Keratinocyte (primary cell): Measurements from ENCODE around the gene DHX15. TPM values are rescaled to one million over a fixed set of nuclear protein-coding genes. Genes with fewer than 3 reads are reported as not detected.

ENCODE experiments used
- DNase-seq: peaks from one replicate; pipeline ENCODE4 v3.0.0-alpha.2; 2011; ENCODE audit warnings: low read depth, missing footprints, low spot score
- FAIRE-seq: peaks from 2 replicates; lab custom pipeline; 2011; peaks lifted over from hg19 to GRCh38; lab: Jason Lieb, UNC
- H2AFZ ChIP-seq: 2 replicates; pipeline ENCODE4 v1.6.0; 2012; ENCODE audit warnings: low read length, control low read depth, inconsistent platforms; ENCODE audit not compliant: control insufficient read depth
- H3K27ac ChIP-seq: 2 replicates; pipeline ENCODE4 v1.5.1; 2011; ENCODE audit warnings: low read length; ENCODE audit not compliant: control insufficient read depth, insufficient read depth
- H3K27me3 ChIP-seq: 3 replicates; pipeline ENCODE4 v1.6.0; 2011; ENCODE audit warnings: low read length; ENCODE audit not compliant: control insufficient read depth, insufficient read depth; ENCODE audit errors: extremely low read depth
- H3K36me3 ChIP-seq, 2 experiments: 2 replicates in 1 of 2; 3 replicates in 1 of 2; pipeline ENCODE4 v1.5.1; 2011; ENCODE audit warnings: low read length in 2 of 2, mild to moderate bottlenecking in 1 of 2; ENCODE audit not compliant: control insufficient read depth in 2 of 2, insufficient read depth in 2 of 2; ENCODE audit errors: extremely low read depth in 1 of 2
- H3K4me1 ChIP-seq: 3 replicates; pipeline ENCODE4 v1.5.1; 2011; ENCODE audit warnings: low read length; ENCODE audit not compliant: control insufficient read depth, insufficient read depth; ENCODE audit errors: extremely low read depth
- H3K4me2 ChIP-seq: 3 replicates; pipeline ENCODE4 v1.6.0; 2011; ENCODE audit warnings: low read depth, low read length; ENCODE audit not compliant: control insufficient read depth, insufficient read depth; ENCODE audit errors: extremely low read depth
- H3K4me3 ChIP-seq, 3 experiments: fragments of 200-600 bp in 1 of 3; sonication (generic) in 1 of 3; 2 replicates in 2 of 3; 3 replicates in 1 of 3; pipeline ENCODE4 v1.5.1; 2011 to 2016; ENCODE audit warnings: low read length in 3 of 3, mild to moderate bottlenecking in 3 of 3, control low read depth in 2 of 3, inconsistent platforms in 1 of 3, low read depth in 1 of 3, mixed read lengths in 1 of 3, mixed run types in 1 of 3, moderate library complexity in 1 of 3; ENCODE audit not compliant: control insufficient read depth in 2 of 3, insufficient read depth in 2 of 3; ENCODE audit errors: extremely low read depth in 1 of 3
- H3K79me2 ChIP-seq: 2 replicates; pipeline ENCODE4 v1.6.0; 2012; ENCODE audit warnings: low read length; ENCODE audit not compliant: control insufficient read depth, insufficient read depth
- H3K9ac ChIP-seq: 3 replicates; pipeline ENCODE4 v1.6.0; 2011; ENCODE audit warnings: low read length; ENCODE audit not compliant: control insufficient read depth, insufficient read depth; ENCODE audit errors: extremely low read depth
- H3K9me1 ChIP-seq: 3 replicates; pipeline ENCODE4 v1.6.0; 2011; ENCODE audit warnings: low read length; ENCODE audit not compliant: control insufficient read depth, insufficient read depth; ENCODE audit errors: extremely low read depth
- H3K9me3 ChIP-seq: 2 replicates; pipeline ENCODE4 v1.5.1; 2012; ENCODE audit warnings: low read depth, low read length; ENCODE audit not compliant: control insufficient read depth
- H4K20me1 ChIP-seq: 3 replicates; pipeline ENCODE4 v1.6.0; 2011; ENCODE audit warnings: low read length; ENCODE audit not compliant: control insufficient read depth, insufficient read depth; ENCODE audit errors: extremely low read depth
- EZH2 ChIP-seq: IDR thresholded peaks from one replicate; pipeline ENCODE4 v1.6.1; 2012; ENCODE audit warnings: inconsistent platforms, mild to moderate bottlenecking, low read length, moderate library complexity
- dilution Hi-C: fragments of 300-500 bp; cut with MboI; formaldehyde crosslinking; loops from one replicate; pipeline ENCODE4 v1.7.0; 2020; ENCODE audit warnings: low sequenced_read_pairs; ENCODE audit not compliant: extremely low pct_ligation_motif_present
- polyA plus RNA-seq, 5 experiments: library from polyadenylated mRNA; depleted of rRNA in 3 of 5; stranded (reverse) in 3 of 5; stranded (forward) in 1 of 5; unstranded in 1 of 5; fragments of >200 nt; gene quantifications; 1 replicate in 1 of 5; 2 replicates in 3 of 5; 3 replicates in 1 of 5; pipeline versions ENCODE4 v1.2.1 to v1.2.3, GENCODE V29; 2011 to 2012; ENCODE audit warnings: missing spikeins in 2 of 5, low read depth in 1 of 5, low replicate concordance in 1 of 5
- TF ChIP-seq, protein P1 (sequence below), 3 experiments: IDR thresholded peaks in 1 of 3; conservative IDR thresholded peaks in 1 of 3; optimal IDR thresholded peaks in 1 of 3; 2 replicates in 2 of 3; 3 replicates in 1 of 3; pipeline versions ENCODE3 to v1.5.1; 2011; ENCODE audit warnings: low read length in 3 of 3, mild to moderate bottlenecking in 3 of 3, moderate library complexity in 2 of 3, control low read depth in 1 of 3, inconsistent platforms in 1 of 3; ENCODE audit not compliant: insufficient read depth in 2 of 3; ENCODE audit errors: extremely low read depth in 1 of 3

The DHX15 gene
- polyA plus RNA-seq, 1 donor (not counting 4 experiments of a cell fraction or from before 2014, with no cell fraction given) = 206 TPM

DNA sequence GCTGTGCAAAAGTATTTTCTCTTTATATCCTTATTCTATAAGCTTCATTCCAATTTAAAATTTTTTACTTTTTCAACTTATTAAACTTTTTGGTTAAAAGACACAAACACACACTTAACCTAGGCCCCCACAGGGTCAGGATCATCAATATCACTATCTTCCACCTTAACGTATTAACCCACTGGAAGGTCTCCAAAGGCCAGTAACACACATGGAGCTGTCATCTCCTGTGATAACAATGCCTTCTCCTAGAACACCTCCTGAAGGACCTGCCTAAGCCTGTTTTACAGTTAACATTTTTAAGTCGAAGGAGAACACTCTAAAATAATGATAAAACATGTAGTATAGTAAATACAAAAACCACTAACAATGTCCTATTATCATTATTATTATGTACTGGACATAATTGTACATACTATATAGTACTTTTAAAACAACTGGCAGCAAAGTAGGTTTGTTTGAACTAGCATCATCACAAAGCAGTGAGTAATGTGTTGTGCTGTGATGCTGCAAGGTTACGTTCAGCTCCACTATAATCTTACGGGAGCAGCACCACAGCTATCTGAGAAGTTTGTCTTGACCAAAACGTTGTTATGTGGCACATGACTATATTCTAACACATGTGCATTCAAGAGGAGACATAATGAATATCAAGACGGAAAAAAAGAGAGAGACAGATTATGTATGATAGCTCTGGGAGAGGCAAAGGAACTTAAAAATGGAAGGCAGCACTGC lies 33.7 kb downstream of the DHX15 start:
- dilution Hi-C loops = no loop called here
- no peak for FAIRE-seq

DNA sequence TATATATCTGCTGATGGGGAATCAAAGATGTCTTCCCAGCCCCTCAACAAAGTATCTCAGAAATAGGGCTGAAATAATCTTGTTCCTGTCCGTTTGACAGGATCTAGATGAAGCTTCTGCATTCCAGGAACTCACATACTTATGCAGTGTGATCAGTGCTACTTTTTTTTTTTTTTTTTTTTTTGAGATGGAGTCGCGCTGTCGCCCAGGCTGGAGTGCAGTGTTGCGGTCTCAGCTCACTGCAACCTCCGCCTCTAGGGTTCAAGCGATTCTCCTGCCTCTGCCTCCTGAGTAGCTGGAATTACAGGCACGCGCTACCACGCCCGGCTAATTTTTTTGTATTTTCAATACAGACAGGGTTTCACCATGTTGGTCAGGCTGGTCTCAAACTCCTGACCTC lies 36.4 kb downstream of the DHX15 start:
- dilution Hi-C loops = no loop called here
- H4K20me1 ChIP-seq = peaks cover 39% of the 10 kb centered on the region

More for the DNA sequence above, 33.7 kb downstream of the DHX15 start:
- H3K27ac ChIP-seq = no peak overlapping the region
- no peak overlapping the region for H2AFZ ChIP-seq
- H3K9me1 ChIP-seq = no peaks in the 10 kb centered on the region
- peaks cover 9 to 17% of the 10 kb centered on the region in 2 experiments for H3K36me3 ChIP-seq
- no peak for TF ChIP-seq EZH2
- TF ChIP-seq, protein P1, sequence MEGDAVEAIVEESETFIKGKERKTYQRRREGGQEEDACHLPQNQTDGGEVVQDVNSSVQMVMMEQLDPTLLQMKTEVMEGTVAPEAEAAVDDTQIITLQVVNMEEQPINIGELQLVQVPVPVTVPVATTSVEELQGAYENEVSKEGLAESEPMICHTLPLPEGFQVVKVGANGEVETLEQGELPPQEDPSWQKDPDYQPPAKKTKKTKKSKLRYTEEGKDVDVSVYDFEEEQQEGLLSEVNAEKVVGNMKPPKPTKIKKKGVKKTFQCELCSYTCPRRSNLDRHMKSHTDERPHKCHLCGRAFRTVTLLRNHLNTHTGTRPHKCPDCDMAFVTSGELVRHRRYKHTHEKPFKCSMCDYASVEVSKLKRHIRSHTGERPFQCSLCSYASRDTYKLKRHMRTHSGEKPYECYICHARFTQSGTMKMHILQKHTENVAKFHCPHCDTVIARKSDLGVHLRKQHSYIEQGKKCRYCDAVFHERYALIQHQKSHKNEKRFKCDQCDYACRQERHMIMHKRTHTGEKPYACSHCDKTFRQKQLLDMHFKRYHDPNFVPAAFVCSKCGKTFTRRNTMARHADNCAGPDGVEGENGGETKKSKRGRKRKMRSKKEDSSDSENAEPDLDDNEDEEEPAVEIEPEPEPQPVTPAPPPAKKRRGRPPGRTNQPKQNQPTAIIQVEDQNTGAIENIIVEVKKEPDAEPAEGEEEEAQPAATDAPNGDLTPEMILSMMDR (optimal IDR thresholded peaks at IDR 0.05 in 1 of 3, IDR thresholded peaks at IDR 0.05 in 1 of 3, conservative IDR thresholded peaks at IDR 0.05 in 1 of 3; ENCODE audit: extremely low read depth in 1 of 3, insufficient read depth in 2 of 3, low read length in 3 of 3) = no peak
- H3K4me1 ChIP-seq = no peaks in the 10 kb centered on the region
- H3K9ac ChIP-seq = no peak overlapping the region
- H3K27me3 ChIP-seq = no peaks in the 10 kb centered on the region
- no peaks in the 10 kb centered on the region for H3K9me3 ChIP-seq
- H3K4me3 ChIP-seq = no peak overlapping the region
- DNase-seq = no peak
- peaks cover 84% of the 10 kb centered on the region for H3K79me2 ChIP-seq
- H3K4me2 ChIP-seq = no peak overlapping the region
- peaks cover 35% of the 10 kb centered on the region for H4K20me1 ChIP-seq

More for the DNA sequence above, 36.4 kb downstream of the DHX15 start:
- peaks cover 6 to 16% of the 10 kb centered on the region in 2 experiments for H3K36me3 ChIP-seq
- no peak overlapping the region for H3K4me2 ChIP-seq
- FAIRE-seq (no peak), DNase-seq (no peak)
- peaks cover 87% of the 10 kb centered on the region for H3K79me2 ChIP-seq
- H3K27ac ChIP-seq = no peak overlapping the region
- TF ChIP-seq, protein P1 (optimal IDR thresholded peaks at IDR 0.05 in 1 of 3, IDR thresholded peaks at IDR 0.05 in 1 of 3, conservative IDR thresholded peaks at IDR 0.05 in 1 of 3; ENCODE audit: extremely low read depth in 1 of 3, insufficient read depth in 2 of 3, low read length in 3 of 3) = no peak
- TF ChIP-seq EZH2 = no peak
- H2AFZ ChIP-seq = no peak overlapping the region
- H3K27me3 ChIP-seq = no peaks in the 10 kb centered on the region
- no peak overlapping the region for H3K4me3 ChIP-seq
- H3K9me1 ChIP-seq = no peaks in the 10 kb centered on the region
- H3K9me3 ChIP-seq = no peaks in the 10 kb centered on the region
- H3K9ac ChIP-seq = no peak overlapping the region
- no peaks in the 10 kb centered on the region for H3K4me1 ChIP-seq
